Upper lobe of right lung (tissue), 1 donor: ENCODE data around the gene TEP1. TPM values are rescaled to one million over a fixed set of nuclear protein-coding genes. Genes with fewer than 3 reads are reported as not detected.

ENCODE experiments used
- ATAC-seq: fragments of 200-7000 bp; cut with Tn5 transposase; one replicate; pipeline ENCODE4 v1.9.1; 2020; ENCODE audit warnings: mild to moderate bottlenecking, moderate library complexity
- DNase-seq: peaks from one replicate; pipeline ENCODE4 v3.0.0-alpha.2; 2020
- H3K27ac ChIP-seq: fragments of 200-600 bp; one replicate; pipeline ENCODE4 v1.8.0; 2022
- H3K27me3 ChIP-seq: fragments of 200-600 bp; one replicate; pipeline ENCODE4 v1.8.0; 2022; ENCODE audit warnings: mild to moderate bottlenecking
- H3K36me3 ChIP-seq: fragments of 200-600 bp; one replicate; pipeline ENCODE4 v1.8.0; 2022
- H3K4me1 ChIP-seq: fragments of 200-600 bp; one replicate; pipeline ENCODE4 v1.8.0; 2022
- H3K4me3 ChIP-seq: fragments of 200-600 bp; one replicate; pipeline ENCODE4 v1.8.0; 2022; ENCODE audit warnings: mild to moderate bottlenecking
- H3K9me3 ChIP-seq: fragments of 200-600 bp; one replicate; pipeline ENCODE4 v1.8.0; 2022
- intact Hi-C: fragments of 100-400 bp; cut with DNase I; formaldehyde crosslinking; loops from one replicate; pipeline ENCODE4 v1.11.0; 2022
- total RNA-seq: library from RNA; stranded (reverse); fragmentation: NEBNext Ultra II Directional; extraction: Animal tissue kit (Norgen Biotek cat#: 25700); gene quantifications from one replicate; pipeline ENCODE4 v1.2.1, GENCODE V29; 2021
- TF ChIP-seq, protein P1 (sequence below): fragments of 200-600 bp; IDR thresholded peaks from one replicate; pipeline ENCODE4 v1.8.0; 2022; ENCODE audit warnings: antibody characterized with exemption
- donor health status: DM: no; HTN: yes; CAD: no; lungs with severe emphysema.

The TEP1 gene
- total RNA-seq, 1 donor from 2014 or later = 48.9 TPM

DNA sequence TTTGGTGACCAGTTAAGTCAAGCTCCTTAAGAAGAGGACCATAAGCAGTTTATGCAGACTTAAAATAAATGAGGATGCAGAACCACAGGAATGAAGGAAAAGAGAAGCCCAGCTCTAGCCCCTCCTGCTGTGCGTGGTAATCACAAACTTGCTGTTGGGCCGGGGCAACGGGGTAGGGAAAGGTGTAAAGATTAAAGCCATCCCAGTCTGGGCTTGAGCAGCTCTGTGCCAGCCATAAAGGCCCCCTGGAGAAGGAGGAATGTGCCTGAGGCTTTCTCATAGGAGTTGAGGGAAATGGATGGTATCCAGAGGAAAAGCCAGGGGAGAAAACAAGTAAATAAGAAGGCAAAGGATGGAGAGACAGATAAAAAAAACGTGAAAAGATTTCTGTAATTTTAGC, 25.1 kb downstream of the TEP1 start:
- no peak overlapping the region for H3K4me3 ChIP-seq
- intact Hi-C loops = no loop called here
- TF ChIP-seq, protein P1, sequence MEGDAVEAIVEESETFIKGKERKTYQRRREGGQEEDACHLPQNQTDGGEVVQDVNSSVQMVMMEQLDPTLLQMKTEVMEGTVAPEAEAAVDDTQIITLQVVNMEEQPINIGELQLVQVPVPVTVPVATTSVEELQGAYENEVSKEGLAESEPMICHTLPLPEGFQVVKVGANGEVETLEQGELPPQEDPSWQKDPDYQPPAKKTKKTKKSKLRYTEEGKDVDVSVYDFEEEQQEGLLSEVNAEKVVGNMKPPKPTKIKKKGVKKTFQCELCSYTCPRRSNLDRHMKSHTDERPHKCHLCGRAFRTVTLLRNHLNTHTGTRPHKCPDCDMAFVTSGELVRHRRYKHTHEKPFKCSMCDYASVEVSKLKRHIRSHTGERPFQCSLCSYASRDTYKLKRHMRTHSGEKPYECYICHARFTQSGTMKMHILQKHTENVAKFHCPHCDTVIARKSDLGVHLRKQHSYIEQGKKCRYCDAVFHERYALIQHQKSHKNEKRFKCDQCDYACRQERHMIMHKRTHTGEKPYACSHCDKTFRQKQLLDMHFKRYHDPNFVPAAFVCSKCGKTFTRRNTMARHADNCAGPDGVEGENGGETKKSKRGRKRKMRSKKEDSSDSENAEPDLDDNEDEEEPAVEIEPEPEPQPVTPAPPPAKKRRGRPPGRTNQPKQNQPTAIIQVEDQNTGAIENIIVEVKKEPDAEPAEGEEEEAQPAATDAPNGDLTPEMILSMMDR = no peak
- H3K4me1 ChIP-seq = no peaks in the 10 kb centered on the region
- peaks cover 99% of the 10 kb centered on the region for H3K36me3 ChIP-seq
- no peak overlapping the region for H3K27ac ChIP-seq
- H3K9me3 ChIP-seq = no peaks in the 10 kb centered on the region
- H3K27me3 ChIP-seq = no peaks in the 10 kb centered on the region
- DNase-seq (no peak), ATAC-seq (no peak)

DNA sequence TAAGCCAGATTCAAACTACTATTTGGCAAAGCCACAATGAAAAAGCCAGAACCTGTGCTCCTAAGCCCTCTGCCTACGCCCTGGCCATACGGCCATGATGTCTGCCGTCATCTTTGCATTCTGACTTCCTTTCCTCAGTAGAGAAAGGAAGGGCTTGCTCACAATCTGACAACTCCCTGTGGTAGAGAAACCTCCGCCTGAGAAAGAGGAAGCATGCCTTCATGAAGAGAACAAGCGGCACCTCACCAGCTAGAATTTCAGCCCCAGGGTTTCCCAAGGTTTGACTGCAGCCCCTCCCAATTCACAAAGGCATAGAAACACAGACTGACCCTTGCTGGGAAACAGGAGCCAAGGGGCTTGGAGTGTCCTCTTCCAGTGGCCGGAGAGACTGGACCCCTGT, 25.7 kb downstream of the TEP1 start:
- intact Hi-C loops = no loop called here
- ATAC-seq = peak; percentile 82
- Histone ChIP-seq H3K9me3 (no peaks in the 10 kb centered on the region), H3K4me3 (no peak overlapping the region), H3K27ac (no peak overlapping the region), H3K4me1 (no peaks in the 10 kb centered on the region), H3K27me3 (no peaks in the 10 kb centered on the region), H3K36me3 (peaks cover 99% of the 10 kb centered on the region)
- DNase-seq = no peak
- TF ChIP-seq, protein P1 = no peak

DNA sequence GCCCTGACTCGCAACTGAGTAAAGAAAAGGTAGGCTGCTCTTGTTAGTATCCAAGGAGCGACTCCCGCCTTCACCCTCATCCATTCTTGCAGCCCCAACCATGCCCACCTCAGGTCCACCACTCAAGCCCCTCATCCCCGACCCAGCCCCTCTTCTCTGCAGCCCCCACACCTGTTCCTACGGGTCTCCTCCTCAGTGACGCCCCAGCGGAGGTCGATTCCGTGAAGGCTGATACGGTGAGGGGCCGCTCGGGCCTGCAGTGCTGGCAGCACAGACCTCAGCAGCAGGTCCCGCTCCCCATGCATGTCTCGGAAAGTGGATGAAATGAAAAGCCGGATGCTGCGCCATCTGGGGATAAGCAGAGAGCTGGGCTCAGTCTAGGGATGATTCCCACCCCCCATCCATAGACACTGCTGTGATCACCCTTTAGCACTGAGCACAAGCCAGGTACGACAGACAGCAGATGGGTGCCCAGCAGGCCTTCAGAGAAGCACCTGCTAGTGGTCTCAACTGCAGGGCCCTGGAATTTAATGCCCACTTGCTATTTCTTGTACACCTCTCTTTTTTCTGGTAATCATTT, 26.9 kb downstream of the TEP1 start:
- ATAC-seq (no peak), DNase-seq (no peak)
- H3K27me3 ChIP-seq = no peaks in the 10 kb centered on the region
- intact Hi-C loops = no loop called here
- TF ChIP-seq, protein P1 = no peak
- H3K4me1 ChIP-seq = no peaks in the 10 kb centered on the region
- H3K9me3 ChIP-seq = no peaks in the 10 kb centered on the region
- H3K36me3 ChIP-seq = peaks cover 99% of the 10 kb centered on the region
- H3K27ac ChIP-seq = no peak overlapping the region
- H3K4me3 ChIP-seq = no peak overlapping the region

DNA sequence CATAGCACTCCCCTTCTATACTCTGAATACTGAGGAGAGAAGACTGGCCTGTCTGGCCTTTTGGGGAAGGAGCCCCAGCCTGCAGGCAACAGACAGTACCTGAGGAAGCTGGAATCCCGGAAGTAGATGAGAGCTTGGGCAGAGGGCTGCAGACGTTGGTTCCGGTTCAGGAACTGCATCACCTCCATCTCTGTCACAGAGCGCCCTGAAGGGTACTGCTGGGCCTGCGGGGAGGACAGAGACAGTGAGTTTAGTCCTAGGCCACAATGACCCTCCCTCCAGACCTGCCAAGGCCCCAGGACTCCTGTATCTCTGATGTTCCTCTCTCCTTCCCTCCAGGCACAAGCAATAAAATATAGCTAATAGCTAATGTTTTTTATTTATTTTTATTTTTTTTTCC, 28.4 kb downstream of the TEP1 start:
- intact Hi-C loops = no loop called here
- DNase-seq (no peak), ATAC-seq (no peak)
- H3K27ac ChIP-seq = no peak overlapping the region
- no peaks in the 10 kb centered on the region for H3K4me1 ChIP-seq
- no peaks in the 10 kb centered on the region for H3K9me3 ChIP-seq
- H3K4me3 ChIP-seq = no peak overlapping the region
- H3K36me3 ChIP-seq = peaks cover 99% of the 10 kb centered on the region
- TF ChIP-seq, protein P1 = no peak
- no peaks in the 10 kb centered on the region for H3K27me3 ChIP-seq

DNA sequence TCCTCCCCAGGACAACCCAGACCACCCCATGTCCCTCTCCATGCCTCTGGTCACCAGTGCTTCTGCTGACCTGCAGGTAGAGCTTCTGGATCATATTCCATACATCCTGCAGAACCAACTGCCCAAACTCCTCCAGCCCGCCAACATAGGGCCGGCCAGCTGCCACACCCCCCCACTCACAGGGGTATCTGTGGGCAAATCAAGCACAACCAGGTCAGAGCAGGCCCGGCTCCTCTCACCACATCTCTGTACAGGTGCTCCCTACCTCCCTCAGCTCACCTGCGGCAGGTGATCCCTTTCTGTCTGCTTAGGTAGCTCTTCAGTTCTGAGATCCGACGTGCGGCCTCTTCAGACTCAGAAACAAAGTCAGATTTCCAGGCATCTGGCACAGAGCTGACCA, 29.0 kb downstream of the TEP1 start:
- Histone ChIP-seq H3K9me3 (no peaks in the 10 kb centered on the region), H3K27me3 (no peaks in the 10 kb centered on the region), H3K4me1 (no peaks in the 10 kb centered on the region), H3K36me3 (peaks cover 99% of the 10 kb centered on the region), H3K27ac (no peak overlapping the region), H3K4me3 (no peak overlapping the region)
- DNase-seq (no peak), ATAC-seq (no peak)
- intact Hi-C loops = no loop called here
- TF ChIP-seq, protein P1 = no peak

DNA sequence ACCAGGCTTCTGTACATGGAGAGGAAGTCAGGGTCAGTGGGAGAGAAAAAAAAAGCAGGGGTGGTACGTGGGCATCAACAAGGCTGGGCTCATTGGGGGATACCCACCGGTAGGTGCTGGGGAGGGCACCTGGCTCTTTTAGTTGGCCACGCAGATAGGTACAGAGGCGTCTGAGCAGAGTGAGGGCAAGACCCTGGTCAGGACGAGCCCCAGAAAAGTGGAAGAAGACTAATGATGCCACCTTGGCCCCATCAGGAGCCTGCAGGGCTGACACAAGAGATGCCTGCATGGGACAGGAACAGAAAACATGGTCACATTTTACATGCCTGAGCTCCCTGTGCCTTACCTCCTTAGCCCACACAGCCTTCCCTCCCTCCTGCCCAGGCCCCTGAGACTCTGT, 29.7 kb downstream of the TEP1 start:
- no peak overlapping the region for H3K4me3 ChIP-seq
- H3K36me3 ChIP-seq = peaks cover 99% of the 10 kb centered on the region
- TF ChIP-seq, protein P1 = no peak
- intact Hi-C loops = no loop called here
- no peaks in the 10 kb centered on the region for H3K4me1 ChIP-seq
- DNase-seq (no peak), ATAC-seq (no peak)
- H3K9me3 ChIP-seq = no peaks in the 10 kb centered on the region
- H3K27me3 ChIP-seq = no peaks in the 10 kb centered on the region
- H3K27ac ChIP-seq = no peak overlapping the region
